SH-SY5Y (cell line): ENCODE measurements around the gene MLC1.

Experiments used
- GATA2 ChIP-seq: IDR thresholded peaks from 2 replicates; pipeline ENCODE4 v1.6.1; 2011; ENCODE audit warnings: mild to moderate bottlenecking, low read depth, low read length
- GATA3 ChIP-seq: IDR thresholded peaks from 2 replicates; pipeline ENCODE4 v1.6.1; 2011; ENCODE audit warnings: low read depth, mild to moderate bottlenecking, low read length, moderate library complexity

DNA sequence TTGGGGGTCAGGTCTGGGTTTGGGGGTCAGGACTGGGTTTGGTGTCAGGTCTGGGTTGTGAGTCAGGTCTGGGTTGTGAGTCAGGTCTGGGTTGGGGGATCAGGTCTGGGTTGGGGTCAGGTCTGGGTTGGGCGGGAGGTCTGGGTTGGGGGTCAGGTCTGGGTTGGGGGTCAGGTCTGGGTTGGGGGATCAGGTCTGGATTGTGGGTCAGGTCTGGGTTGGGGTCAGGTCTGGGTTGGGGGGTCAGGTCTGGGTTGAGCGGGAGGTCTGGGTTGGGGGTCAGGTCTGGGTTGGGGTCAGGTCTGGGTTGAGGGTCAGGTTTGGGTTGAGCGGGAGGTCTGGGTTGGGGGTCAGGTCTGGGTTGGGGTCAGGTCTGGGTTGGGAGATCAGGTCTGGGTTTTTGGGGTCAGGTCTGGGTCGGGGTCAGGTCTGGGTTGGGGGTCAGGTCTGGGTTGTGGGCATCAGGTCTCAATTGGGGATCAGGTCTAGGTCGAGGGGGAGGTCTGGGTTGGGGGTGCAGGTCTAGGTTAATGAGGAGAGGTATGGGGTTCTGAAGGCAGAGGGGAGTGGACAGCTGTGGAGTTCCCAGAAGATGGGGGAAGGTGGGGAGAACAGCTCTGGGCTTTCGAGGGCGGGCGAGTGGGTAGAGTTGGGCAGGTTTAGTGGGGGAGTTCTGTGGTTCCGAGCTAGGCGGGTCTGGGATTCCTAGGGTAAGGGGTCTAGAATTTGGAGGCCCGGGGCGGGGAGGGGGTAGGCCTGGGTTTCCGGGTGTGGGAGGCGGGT is 27.8 kb downstream of the MLC1 start:
- TF ChIP-seq GATA3 (no peak), GATA2 (no peak)
